ENCODE measurements around the gene RERE. TPM values are rescaled to one million over a fixed set of nuclear protein-coding genes. Genes with fewer than 3 reads are reported as not detected.

RERE gene
- total RNA-seq, 1 donor from 2014 or later: 76.0 TPM

GRCh38 chr1:8753736-8754135 lies 63.7 kb downstream of the RERE start:
- intact Hi-C loops (cut with micrococcal nuclease): no loop called here

GRCh38 chr1:8752921-8753713 lies 64.3 kb downstream of the RERE start:
- intact Hi-C loops (cut with micrococcal nuclease): no loop called here

GRCh38 chr1:8752411-8752810 lies 65.0 kb downstream of the RERE start:
- intact Hi-C loops (cut with micrococcal nuclease): no loop called here

DNA sequence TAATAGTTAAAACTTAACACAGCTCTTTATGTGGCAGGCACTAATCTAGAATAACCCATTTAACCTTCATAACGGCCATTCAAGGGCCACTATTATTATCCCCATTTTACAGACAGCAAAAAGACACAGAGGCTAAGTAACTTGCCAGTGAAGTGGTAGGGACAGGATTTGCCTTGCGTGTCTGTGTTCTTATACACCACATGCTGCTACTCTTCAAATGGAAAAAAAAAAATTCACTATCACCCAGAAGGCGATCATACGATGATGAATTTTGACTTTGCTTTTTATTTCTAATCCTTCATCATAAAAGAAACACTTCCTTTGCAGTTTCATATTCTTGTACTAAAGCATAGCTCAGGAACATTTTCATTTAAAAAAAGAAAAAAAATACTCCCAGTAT lies 65.5 kb downstream of the RERE start:
- intact Hi-C loops (cut with micrococcal nuclease): no loop called here

DNA sequence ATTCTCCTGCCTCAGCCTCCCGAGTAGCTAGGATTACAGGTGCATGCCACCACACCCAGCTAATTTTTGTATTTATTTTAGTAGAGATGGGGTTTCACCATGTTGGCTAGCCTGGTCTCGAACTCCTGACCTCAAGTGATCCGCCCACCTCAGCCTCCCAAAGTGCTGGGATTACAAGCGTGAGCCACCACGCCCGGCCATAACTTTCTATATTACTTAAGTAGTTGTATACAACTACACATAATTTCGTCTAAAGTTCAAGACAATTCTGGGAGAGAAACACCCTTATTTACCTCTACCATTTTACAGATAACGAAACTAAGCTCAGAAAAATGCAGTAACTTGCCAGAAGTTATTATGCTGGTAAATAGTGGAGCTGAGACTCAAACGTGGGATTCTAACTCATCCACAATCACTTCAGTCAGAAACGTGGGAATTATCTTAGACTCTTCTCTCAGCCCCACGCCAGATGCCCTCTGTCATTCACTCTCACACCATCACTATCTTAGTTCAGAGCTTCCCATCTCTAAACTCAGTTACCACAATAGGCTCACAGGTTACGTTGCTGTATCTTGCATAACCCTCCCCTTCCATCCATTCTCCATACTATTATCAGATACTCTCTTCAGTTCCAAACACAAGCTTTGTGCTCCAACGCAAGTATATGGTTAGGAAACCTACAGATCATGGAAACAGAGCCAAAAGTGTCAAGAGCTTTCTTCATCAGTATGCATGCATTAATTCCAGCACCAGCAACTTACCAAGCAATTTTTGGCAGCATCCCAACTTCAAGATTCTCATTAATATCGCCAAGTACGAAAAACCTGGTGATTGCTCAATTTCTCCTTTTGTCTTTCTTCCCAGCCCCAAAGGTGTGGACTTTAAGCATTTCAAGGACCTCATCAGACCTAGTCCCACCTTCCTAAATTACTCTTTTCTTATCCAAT lies 69.3 kb downstream of the RERE start:
- intact Hi-C loops (cut with micrococcal nuclease): no loop called here

GRCh38 chr1:8746554-8746953 lies 70.9 kb downstream of the RERE start:
- intact Hi-C loops (cut with micrococcal nuclease): no loop called here

GRCh38 chr1:8745749-8746390 lies 71.6 kb downstream of the RERE start:
- intact Hi-C loops (cut with micrococcal nuclease): no loop called here

DNA sequence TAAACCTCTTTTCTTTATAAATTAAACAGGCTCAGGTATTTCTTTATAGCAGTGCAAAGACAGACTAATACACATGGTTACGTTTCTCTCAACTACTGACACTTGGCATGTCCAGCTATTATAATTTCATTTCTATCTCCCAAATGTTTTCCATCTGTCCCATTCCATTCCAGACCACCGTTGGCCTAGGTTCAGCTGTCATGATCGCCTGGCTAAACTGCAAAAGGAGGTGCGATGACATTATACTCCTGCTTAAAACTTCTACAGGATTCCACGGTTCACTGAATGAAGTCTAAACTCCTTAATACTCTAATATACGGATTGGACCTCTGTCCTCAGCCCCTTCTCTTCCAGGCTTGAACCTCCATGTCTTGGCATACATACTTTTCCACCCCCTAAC lies 72.1 kb downstream of the RERE start:
- intact Hi-C loops (cut with micrococcal nuclease): no loop called here

DNA sequence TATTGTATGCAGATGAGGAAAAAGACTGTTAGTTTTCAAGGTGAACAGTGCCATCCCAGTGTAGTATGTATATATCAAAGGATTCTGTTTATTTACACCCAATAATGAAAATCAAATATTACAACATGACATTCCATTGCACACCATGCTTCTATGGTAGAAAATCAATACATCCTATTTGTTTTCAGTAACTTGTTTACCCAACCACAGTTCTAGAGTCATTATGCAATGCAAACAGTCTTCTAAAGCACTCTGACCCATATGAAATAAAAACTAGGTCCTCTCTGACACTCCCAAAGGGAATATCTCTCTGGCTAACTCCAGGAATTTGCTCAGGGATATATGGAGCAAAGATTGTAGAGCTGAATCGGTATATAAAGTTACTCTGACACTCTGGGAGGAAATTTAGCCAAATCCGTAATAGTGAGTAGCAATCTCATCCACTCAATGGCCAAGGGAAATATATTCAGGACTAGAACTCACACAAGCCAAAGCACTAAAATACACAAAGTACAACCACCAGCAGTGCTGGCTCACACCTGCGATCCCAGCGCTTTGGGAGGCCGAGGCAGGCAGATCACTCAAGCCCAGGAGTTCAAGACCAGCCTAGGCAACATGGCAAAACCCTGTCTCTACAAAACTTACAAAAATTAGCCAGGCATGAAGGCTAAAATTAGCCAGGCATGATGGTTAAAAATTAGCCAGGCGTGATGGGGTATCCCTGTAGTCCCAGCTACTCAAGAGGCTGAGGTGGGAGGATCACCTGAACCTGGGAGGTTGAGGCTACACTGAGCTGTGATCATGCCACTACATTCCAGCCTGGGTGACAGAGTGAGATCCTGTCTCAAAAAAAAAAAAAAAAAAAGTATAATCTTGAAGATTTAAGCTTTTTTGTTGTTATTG lies 75.2 kb downstream of the RERE start:
- intact Hi-C loops (cut with micrococcal nuclease): no loop called here

- intact Hi-C loops (cut with micrococcal nuclease): no loop called here
Observed at GRCh38 chr1:8740034-8740449, 77.4 kb downstream of the RERE start.

DNA sequence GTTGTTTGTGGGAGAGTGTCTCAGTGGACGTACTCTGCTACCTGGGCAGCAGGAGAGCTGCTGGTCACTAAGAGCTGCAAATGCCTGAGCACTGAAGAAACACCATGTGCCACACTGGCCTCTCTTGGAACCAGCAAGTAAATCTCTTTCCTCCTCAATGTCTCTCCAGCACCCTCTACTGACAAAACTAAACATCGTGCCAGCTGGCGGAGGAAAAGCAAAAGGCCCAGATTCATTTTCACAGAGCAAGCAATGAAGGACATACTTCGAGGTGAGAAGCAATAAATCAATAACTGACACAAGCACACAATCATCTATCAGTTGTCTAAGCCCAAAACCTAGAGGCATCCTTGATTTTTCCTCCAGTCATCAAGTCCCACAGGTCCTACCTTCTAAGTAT lies 78.1 kb downstream of the RERE start:
- intact Hi-C loops (cut with micrococcal nuclease): no loop called here

DNA sequence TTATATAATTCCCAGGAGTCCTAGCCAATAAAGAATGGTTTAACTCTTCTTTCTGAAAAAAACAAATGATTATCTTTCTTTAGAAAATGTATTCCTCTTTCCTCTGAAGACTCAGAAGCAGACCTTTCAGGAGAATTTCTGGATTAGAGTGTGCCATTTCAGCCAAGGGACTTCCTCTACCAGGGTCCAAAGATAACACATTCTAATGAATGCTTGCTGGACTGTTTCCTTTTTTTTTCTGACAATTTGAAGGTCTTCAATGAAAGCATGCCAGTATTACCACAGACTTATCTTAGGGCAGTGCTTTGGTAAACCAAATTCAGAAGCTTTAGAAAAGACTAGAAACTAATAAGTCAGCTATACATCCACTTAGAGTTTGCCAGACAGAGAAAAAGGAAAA lies 80.5 kb downstream of the RERE start:
- intact Hi-C loops (cut with micrococcal nuclease): no loop called here

- intact Hi-C loops (cut with micrococcal nuclease): no loop called here
Observed at GRCh38 chr1:8733484-8733883, 84.0 kb downstream of the RERE start.

GRCh38 chr1:8731162-8731561 lies 86.3 kb downstream of the RERE start:
- intact Hi-C loops (cut with micrococcal nuclease): no loop called here

GRCh38 chr1:8728464-8728863 lies 89.0 kb downstream of the RERE start:
- intact Hi-C loops (cut with micrococcal nuclease): loop anchor here (5.0 kb wide), 1 partner anchor 119 kb away; no protein-coding TSS in a partner anchor

- intact Hi-C loops (cut with micrococcal nuclease): loop anchor here (5.0 kb wide), 1 partner anchor 119 kb away; no protein-coding TSS in a partner anchor
Observed at GRCh38 chr1:8727809-8728213, 89.6 kb downstream of the RERE start.

DNA sequence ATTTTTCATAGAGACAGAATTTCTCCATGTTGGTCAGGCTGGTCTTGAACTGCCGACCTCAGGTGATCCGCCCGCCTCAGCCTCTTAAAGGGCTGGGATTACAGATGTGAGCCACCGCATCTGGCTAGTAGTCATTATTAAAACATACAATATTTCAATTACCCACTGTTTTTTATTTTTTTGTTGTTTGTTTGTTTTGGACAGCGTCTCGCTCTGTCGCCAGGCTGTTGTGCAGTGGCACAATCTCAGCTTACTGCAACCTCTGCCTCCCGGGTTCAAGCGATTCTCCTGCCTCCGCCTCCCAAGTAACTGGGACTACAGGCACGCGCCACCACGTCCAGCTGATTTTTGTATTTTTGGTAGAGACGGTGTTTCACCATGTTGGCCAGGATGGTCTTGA lies 90.1 kb downstream of the RERE start:
- intact Hi-C loops (cut with micrococcal nuclease): loop anchor here (5.0 kb wide), 1 partner anchor 120 kb away; no protein-coding TSS in a partner anchor

DNA sequence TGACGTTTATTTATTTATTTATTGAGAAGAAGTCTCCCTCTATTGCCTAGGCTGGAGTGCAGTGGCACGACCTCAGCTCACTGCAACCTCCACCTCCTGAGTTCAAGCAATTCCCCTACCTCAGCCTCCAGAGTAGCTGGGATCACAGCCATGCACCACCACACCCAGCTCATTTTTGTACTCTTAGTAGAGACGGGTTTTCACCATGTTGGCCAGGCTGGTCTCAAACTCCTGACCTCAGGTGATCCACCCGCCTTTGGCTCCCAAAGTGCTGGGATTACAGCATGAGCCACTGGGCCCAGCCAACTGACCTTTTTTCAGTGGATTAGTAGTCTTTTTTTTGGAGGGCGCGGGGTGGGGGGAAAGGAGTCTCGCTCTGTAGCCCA lies 90.6 kb downstream of the RERE start:
- intact Hi-C loops (cut with micrococcal nuclease): loop anchor here (1.0 to 5.0 kb wide), 2 partner anchors 121 to 165 kb away; no protein-coding TSS in a partner anchor

DNA sequence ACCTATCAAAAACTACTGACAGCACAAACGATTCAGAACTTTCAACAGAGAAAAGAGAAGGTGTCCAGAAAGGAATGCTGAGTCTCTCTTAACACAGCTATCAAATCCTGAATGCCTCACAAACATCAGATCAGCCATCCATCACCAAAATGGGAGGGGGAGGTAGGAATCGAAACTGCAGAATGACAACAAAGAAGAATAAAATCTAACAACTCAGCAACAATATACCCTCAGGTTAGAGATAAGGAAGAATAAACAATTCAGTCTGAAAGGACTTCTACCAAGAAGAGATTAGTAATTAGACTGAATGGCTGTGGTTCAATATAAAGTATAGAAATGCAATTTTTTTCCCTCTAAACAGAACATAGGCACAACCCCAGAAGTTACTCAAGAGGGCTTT lies 94.4 kb downstream of the RERE start:
- intact Hi-C loops (cut with micrococcal nuclease): no loop called here

- intact Hi-C loops (cut with micrococcal nuclease): no loop called here
Observed at GRCh38 chr1:8722366-8722765, 95.1 kb downstream of the RERE start.
